NCI-H510A treated with DMSO at 0.1 percent for 48 hours (cell line): Measurements from ENCODE around the gene SMARCD1.
"Not testable (repeated sequence)": the region's sequence is repeated elsewhere in the genome, so short reads cannot be mapped to it uniquely, and the experiment has no call there.

Experiments
- DNase-seq: peaks from one replicate; lab custom pipeline; 2025; lab: John Stamatoyannopoulos, UW

Gene SMARCD1

DNA sequence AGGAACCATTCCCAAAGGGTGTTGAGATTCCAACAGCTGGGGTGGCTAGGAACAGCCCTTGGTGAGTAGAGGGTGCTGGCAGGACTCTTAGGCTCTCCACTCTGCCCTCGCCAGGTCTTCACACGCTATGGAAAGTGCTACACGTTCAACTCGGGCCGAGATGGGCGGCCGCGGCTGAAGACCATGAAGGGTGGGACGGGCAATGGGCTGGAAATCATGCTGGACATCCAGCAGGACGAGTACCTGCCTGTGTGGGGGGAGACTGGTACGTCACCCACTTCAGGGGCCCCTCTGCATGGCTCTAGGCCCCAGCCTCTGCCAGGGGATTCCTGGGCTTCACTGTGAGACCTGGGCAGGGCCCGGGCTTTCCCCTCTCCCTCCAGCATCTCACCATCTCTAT is 8.0 kb upstream of the SMARCD1 start:
- no peak for DNase-seq

DNA sequence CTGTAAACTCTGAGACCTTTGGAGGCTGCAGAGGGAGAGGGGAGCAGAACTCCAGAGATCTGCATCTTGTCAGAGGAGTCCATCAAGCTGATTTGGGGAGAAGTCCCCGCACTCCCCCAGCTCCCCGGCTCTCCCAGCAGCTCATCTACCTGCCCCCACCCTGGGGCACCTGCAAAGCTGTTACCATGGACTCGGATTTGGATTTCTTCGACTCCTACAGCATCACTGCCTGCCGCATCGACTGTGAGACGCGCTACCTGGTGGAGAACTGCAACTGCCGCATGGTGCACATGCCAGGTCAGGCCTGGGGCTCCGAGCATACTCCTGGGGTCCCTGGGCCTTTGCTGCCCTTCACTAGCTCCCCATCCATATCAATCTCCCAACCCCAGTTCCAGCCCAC is 6.9 kb upstream of the SMARCD1 start:
- no peak for DNase-seq

DNA sequence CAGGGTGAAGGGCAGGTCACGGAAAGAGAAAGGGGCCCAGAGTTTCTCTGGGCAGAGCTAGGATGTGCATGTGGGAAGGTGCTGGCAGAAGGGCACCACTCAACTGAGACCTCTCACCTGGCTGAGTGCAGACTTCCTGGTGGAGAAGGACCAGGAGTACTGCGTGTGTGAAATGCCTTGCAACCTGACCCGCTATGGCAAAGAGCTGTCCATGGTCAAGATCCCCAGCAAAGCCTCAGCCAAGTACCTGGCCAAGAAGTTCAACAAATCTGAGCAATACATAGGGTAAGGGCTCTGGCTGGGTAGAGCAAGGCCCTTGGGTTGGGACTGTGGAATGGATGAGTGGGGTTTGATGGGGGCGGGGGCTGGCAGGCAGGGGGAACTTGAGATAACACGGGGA is 5.4 kb upstream of the SMARCD1 start:
- no peak for DNase-seq

DNA sequence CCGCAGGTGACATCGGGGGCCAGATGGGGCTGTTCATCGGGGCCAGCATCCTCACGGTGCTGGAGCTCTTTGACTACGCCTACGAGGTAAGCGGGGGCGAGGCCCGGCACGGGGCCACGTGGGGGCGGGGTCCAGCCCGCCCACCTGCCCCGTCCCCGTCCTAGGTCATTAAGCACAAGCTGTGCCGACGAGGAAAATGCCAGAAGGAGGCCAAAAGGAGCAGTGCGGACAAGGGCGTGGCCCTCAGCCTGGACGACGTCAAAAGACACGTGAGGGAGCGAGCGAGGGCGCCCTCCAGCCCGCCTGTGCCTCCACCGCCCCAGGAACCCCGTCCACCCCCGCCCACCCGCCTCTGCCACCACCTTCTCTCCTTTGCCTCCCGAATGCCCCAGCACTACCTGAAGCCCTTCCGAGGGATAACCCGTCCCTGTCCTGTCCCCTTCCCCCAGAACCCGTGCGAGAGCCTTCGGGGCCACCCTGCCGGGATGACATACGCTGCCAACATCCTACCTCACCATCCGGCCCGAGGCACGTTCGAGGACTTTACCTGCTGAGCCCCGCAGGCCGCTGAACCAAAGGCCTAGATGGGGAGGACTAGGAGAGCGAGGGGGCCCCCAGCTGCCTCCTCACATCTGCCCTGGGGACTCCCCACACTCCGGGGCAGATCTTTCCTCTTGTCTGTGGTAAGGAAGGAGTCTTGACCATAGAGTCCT is 3.9 kb upstream of the SMARCD1 start:
- DNase-seq, result no peak

DNA sequence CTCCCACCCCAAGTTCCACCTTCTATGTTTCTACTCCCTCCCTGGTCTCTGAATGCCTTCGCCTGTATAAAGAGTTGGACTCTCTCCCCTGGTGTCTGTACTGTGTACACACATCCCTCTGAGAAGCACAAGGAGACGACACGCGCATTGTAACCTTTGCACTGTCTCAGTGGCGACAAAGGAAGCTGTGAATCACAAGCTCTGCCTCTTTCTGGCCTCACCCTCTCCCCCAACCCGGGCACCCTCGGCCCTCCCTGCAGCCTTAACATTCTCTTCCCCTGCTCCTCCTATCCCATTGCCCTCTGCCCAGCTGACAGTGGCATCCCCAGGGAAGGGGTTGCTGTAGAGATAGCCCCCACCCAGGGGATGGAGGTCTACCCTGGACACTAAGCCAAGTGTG is 2.5 kb upstream of the SMARCD1 start:
- DNase-seq, result no peak

DNA sequence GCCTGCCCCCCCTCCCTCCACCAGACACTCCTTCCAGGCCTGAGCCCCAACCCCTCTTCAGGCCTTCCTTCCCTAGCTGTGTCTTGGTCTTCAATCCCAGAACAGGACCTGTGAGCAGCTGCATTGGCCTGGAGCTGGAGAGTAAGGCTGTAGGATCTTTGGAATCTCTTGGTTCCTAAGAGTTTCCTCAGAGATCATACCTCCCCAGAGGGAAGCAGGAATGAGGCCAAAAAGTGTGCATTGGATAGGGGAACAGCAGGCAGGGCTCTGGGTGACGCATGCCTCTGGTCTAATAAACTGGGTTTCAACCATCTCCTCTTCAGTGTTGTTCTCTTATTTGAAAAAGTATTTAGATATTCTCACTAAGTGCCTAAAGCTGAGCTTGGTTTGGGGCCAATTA is 1.8 kb upstream of the SMARCD1 start:
- DNase-seq, result no peak

DNA sequence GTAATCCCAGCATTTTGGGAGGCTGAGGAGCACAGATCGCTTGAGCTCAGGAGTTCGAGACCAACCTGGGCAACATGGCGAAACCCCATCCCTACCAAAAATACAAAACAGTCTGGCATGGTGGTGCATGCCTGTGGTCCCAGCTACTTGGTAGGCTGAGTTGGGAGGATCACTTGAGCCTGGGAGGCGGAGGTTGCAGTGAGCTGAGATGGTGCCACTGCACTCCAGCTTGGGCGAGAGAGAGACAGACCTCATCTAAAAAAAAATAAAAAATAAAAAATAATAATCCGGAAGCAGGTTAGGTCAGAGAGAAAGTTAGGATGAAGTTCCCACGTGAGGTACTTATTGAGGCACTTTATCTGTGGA is 750 bp upstream of the SMARCD1 start:
- DNase-seq, result not testable (repeated sequence)

DNA sequence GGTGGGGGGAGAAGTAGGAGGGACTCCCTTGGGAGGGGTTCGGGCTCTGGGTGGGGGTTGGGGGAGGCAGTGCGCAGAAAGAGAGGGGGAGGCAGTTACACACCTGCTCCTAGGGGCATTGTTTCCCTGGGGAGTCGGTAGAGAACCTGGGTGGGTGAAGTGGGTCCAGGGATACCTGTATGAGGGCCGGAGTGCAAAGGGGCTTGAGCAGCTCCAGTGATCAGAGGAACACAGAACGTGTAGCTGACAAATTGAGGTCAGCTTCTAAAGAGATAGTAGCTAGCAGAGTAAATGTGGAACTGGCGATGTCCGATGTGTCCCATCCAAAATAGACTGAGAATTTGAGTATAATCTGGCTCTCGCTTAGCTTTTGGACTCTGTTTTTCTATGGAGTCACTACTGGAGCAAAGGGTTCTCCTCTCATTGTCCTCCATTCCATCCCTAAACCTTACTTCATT is 502 bp downstream of the SMARCD1 start:
- peak; percentile 31 for DNase-seq

DNA sequence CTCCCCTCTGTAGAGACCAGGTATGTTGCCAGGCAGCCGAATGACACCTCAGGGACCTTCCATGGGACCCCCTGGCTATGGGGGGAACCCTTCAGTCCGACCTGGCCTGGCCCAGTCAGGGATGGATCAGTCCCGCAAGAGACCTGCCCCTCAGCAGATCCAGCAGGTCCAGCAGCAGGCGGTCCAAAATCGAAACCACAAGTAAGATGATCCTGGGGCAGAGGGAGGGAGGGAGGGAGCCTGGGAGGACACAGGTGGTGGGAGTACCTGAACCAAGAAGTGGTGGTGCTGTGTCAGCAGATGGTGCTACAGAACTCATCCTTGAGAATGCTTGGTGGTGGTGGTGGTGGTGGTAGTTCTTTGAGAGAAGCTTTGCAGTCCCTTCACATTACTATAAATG is 1.0 kb downstream of the SMARCD1 start:
- DNase-seq, result no peak

DNA sequence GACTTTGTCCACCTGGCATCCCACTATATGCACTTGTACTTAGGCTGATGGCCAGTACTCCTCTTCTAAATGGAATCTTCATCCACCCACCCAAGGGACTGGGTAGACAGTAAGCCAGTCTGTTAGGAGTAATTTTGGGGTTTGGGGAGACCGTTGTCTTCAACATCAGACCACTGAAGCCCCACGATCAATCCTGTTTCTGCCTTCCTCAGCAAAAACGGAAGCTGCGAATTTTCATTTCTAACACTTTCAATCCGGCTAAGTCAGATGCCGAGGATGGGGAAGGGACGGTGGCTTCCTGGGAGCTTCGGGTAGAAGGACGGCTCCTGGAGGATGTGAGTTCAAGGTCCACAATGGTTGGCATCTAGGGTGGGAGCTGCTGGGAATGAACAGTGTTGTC is 2.0 kb downstream of the SMARCD1 start:
- DNase-seq, result no peak

DNA sequence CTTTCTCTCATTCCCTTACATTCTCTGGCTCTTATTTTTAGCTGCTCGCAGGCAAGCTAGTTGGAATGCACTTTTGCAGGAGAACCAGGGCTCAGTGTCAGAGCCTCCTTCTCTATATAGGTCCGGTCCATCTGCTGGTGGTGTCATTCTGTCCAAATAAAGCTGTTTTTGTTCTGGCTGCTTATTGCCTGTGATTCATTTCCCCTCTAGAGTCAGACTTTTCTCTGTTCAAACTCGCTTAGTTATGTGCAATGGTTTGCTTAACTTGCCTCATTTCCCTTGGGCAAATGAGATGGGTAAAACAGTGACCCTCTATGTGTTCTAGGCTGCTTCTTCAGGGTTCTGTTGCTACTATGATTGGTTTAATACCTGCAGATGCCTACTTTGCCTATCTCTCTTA is 2.9 kb downstream of the SMARCD1 start:
- no peak for DNase-seq

DNA sequence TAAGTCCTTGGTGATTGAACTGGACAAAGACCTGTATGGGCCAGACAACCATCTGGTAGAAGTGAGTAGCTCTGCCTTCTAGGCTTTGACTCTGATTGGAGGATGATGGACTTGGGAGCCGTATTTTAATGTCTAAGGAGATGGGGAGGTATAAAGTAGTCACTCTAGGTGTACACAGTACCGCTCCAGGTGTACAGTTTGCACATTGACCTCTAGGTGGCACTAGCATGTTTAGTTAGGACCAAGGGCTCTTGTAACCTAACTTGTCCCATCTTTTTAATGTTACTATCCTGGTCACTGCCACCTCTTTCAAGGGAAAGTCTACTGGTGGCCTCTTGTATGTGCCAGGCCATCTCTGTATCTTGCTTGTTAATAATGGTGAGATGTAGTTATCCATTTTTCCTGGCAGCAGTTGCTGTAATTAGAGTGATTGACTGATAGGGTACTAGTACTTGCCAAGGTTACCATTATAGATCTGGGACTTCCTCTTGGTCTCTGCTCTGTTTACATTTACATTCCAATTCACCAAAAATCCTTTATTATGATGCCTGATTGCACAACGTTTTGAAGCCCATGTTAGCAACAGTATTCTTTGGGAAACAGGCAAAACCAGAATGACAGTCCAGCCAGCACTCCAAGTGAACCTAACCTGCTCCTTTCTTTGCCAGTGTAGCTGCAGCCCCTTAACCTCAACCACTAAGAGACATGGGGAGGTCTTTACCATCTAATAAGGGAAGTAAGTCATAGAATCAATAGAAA is 3.6 kb downstream of the SMARCD1 start:
- peak; percentile 73 for DNase-seq

DNA sequence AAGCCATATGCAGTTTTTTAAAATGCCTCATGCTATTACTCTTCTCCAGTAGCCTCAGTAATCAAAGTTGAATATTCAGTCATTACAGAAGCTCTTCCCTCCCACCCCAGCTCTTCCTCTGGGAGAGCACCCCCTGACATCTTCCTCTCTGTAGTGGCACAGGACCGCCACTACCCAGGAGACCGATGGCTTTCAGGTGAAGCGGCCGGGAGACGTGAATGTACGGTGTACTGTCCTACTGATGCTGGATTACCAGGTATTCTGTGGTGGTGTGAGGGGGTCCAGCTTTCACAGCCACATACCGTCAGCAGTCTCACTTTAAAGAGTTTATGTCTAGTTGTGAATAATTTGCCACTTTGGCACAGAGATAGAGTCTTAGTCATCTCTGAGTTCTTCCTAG is 4.6 kb downstream of the SMARCD1 start:
- DNase-seq, result no peak

DNA sequence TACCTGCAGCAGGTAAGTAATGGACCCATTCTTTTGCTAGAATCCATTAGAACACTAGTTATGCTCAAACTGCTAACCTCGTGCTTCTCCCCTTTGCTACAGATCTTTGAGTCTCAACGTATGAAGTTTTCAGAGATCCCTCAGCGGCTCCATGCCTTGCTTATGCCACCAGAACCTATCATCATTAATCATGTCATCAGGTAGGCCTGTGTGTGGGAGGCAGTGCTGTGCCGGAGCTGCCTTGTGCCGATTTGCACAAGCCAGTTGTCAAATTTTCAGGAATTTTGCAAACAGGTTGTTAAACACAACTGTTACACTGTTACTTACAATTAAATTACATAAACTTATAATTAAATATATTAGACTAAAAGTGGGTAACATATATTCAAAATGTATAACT is 5.2 kb downstream of the SMARCD1 start:
- no peak for DNase-seq

DNA sequence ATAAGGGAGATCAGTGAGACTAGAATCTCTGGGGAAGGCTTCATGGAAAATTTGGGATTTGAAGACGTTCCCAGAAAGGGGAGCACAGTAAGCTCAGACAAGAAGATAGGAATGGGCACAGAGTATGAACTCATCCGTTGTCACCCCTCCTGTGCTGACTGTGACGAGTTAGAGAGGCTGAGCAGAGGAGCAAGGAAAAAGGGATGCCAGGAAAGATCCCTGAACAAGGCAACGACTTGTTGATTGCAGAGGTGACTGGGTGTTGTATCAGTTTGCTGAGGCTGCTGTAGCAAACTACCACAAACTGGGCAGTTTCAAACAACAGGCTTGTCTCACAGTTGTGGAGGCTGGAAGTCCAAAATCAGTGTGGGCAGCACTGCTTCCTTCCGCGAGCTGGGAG is 12.8 kb downstream of the SMARCD1 start:
- no peak for DNase-seq

DNA sequence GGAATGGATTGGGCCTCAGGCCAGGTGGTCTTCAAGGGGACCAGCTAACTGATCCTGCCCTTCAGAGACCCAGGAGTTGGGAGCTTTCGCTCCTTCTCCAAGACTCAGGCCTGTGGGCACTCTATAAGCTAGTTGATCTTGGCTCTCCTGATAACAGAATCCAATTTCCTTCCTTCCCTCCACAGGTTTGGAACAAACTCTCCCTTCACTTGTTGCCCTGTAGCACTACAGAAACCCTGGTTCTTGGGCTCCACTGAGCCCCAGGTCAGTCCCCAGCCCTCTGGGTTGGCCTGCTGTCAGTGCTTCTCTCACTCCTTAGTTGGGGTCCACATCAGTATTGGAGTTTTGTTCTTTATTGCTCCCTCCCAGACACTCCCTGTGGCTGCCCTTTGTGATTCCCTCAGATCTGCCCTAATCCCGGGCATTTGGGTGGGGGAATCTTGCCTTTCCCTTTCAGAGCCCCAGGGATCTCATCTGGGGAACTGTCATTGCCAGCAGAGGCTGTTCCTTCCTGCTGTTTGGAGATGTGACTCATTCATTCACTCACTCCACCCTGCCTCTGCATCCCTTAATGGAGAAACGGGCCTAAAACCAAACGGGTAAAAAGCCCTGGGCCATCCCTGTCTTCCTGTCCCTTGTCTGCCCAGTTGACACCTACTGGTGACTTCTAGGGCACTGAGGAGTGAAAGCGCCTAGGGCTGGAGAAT is 14.3 kb downstream of the SMARCD1 start:
- DNase-seq, result no peak

DNA sequence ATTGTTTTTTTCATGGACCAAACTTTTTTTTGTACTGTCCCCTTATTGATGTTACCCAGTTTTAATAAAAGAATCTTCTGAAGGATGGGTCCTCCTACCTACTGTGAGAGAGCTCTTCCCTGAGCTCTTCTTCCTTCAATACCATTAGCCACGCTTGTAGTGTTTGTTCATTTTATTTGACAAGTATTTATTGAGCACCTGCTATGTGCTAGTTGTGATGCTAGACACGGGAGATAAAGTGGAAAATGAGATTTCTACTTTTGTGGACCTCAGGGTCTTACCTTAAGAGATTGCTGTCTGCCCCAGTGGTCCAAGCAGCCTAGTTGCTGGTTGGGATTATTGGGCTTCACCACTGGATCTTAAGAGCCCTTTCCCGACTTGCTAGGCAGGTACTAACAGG is 15.4 kb downstream of the SMARCD1 start:
- DNase-seq, result no peak

DNA sequence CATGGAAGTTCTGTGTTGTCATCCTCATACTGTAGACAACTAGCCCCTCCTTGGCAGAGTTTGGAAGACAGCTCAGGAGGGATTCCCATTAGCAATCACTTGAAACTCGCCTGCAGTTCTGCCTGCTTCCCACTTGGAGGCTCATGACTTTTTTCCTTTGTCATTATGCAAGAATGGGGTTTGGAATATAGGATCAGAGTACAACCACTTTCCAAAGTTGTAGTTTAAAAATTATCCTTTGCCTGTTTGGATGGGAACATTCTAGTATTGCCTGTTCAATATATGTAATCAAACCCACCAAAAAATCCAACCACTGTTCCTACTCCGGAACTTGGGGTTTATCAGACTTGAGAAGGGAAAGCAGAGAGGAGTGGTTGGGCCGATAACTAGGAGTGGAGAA is 16.5 kb downstream of the SMARCD1 start:
- peak; percentile 20 for DNase-seq

DNA sequence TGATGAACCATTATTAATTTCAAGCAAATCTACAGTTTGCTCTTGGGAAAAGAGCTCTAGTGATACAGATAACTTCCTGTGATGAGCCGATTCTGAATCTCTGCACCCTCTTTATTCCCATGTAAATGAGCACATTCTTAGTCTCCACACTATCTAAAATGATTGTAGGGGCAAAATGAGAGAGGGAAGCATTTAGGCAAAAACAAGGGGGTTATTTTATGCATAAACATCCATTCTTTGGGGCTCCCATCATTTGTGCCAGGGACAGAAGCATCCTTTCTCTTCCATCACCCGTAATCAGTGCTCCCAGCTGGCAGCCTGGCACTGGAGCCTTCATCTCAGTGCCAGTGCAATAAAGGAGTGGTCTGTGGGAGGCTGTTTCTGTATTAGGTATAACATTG is 17.0 kb downstream of the SMARCD1 start:
- no peak for DNase-seq

DNA sequence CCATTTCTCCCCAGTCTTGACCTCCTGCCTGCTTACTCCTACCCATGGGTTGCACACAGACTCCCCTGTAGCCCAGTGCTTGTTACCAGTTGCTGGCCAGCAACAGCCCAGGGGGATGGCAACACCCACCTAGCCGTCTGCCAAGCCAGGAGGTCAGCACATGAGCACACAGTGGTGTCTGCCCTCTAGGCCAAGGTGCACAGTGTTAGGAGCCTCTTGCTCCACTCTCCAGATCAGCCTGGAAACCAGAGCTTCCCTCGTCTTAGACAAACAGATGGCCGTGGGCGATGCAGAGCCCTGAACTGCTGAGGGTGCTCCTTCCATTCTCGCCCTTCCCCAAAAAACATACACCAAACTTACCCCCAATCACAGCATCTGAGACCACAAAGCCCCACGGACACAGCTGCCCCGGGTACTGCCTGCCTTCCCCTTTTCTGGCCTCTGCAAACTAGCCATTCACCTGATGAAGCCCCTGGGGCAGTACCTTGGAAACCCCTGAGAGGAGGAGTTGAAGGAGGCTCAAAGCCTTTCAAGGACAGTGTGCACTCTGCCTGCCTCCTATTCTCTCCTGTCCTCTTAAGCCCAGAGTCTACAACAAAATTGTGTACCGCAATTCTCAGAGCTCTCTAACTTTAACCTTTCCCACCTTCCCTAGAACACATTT is 17.6 kb downstream of the SMARCD1 start:
- DNase-seq, result no peak

DNA sequence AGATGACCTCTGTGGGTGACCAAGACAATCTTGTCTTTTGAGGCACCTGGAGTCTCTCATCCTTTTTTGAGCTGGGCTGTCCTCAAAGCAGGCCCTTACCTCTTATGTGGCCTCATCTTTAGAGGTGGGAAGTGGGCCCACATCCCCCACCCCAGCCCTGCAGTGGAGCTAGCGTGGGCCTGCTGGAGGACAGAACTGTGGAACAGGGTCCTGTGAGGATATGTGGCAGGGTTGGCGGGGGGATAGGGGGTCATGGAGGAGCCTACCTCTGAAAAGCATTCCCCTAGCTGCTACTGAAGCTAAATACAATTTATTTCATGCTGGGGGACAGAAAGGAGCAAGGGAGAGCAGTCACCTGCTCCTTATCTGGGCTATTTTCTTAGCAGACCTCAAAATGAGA is 18.2 kb downstream of the SMARCD1 start:
- no peak for DNase-seq

DNA sequence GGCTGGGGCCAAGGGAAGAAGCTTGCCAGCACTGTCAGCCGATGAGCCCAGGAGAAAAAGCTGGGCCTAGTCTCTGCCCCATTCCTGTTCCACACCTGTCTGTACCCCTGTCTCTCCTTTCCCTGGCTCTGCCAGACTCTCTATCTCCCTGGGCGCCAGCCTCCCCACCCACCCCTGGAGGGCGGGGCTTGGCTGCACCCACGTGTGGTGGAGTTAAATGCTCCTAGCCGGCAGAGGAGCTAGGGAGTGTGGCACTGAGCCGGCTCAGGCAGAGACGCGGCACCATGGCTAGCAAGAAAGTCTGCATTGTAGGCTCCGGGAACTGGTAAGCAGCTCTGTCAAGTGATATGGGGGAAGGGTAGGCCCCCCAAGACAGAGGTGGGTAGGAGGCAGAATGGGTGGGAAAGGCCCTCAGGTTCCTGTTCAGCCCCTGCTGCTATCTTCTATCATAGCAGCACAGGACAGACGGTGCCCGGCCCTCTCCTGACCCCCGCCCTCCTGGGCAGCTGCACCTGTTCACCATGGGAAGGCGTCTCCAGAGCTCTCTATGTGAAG is 18.7 kb downstream of the SMARCD1 start, which contains the start of gene GPD1:
Gene GPD1 (plus strand): TSS at position 242 of the 555 bp plus-strand sequence. CDS start 43 bp downstream, at position 285.
- DNase-seq, result peak; percentile 88
